Prostate gland (tissue), 2 donors: ENCODE measurements around the gene ALG6.

ENCODE experiments used
- POLR2A ChIP-seq: fragments of 450-650 bp; IDR thresholded peaks from one replicate; pipeline ENCODE4 v1.6.1; 2016; ENCODE audit warnings: antibody characterized with exemption, mild to moderate bottlenecking
- TF ChIP-seq, protein P1 (sequence below), 4 experiments: fragments of 200-600 bp in 2 of 4; fragments of 450-650 bp in 2 of 4; sonication (generic) in 2 of 4; IDR thresholded peaks; 1 replicate in 3 of 4; 2 replicates in 1 of 4; pipeline ENCODE4 v1.5.1; 2016 to 2019; ENCODE audit warnings: antibody characterized with exemption in 4 of 4, mild to moderate bottlenecking in 2 of 4, moderate library complexity in 2 of 4

DNA sequence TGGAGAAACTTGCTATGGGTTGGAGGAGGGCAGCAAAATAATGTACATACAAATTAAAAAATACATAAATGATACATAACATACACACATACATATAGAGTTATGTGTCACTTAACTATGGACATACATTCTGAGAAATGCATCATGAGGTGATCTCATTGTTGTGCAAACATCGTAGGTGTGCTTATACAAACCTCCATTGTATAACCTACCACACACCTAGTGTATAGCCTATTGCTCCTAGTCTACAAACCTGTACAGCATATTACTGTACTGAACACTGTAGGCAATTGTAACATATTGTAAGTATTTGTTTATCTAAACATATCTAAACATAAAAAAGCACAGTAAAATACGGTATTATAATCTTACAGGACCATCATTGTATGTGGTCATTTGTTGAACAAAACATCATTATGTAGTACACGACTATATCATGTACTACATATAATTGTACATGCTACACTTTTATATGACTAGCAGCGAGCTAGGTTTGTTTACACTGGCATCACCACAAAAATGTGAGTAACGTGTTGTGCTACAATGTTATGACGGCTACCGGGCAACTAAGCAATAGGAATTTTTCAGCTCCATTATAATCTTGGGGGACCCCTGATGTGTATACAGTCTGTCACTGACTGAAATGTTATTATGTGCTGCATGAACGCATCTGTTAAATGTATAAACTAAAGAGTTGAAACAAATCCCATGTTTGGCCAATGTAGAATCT is 120.1 kb downstream of the ALG6 start:
- TF ChIP-seq POLR2A: no peak
- TF ChIP-seq, protein P1, sequence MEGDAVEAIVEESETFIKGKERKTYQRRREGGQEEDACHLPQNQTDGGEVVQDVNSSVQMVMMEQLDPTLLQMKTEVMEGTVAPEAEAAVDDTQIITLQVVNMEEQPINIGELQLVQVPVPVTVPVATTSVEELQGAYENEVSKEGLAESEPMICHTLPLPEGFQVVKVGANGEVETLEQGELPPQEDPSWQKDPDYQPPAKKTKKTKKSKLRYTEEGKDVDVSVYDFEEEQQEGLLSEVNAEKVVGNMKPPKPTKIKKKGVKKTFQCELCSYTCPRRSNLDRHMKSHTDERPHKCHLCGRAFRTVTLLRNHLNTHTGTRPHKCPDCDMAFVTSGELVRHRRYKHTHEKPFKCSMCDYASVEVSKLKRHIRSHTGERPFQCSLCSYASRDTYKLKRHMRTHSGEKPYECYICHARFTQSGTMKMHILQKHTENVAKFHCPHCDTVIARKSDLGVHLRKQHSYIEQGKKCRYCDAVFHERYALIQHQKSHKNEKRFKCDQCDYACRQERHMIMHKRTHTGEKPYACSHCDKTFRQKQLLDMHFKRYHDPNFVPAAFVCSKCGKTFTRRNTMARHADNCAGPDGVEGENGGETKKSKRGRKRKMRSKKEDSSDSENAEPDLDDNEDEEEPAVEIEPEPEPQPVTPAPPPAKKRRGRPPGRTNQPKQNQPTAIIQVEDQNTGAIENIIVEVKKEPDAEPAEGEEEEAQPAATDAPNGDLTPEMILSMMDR (IDR thresholded peaks at IDR 0.05): no peak
